ENCODE results near the gene AATF.

DNA sequence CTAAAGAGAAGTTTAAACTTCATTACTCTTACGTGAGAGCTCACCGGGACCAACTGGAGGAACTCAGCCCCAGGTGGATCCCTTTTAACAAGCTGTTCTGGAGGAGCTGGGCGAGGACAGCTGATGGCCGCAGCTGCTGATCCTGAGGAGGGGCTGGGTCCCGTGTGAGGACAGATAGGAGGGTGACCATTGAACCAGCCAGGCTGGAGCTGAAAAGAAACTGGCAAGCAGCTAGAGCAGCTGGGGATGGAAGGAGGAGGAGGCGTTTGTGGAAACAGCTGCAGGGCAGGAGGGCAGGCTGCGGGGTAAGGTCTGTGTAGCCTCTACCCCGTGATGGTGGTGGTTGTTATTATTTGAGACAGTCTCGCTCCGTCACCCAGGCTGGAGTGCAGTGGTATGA lies 119.5 kb downstream of the AATF start:
- TF ChIP-seq POLR2A (IDR thresholded peaks at IDR 0.05; ENCODE audit: extremely low read depth, insufficient read length): no peak
- TF ChIP-seq, protein P1, sequence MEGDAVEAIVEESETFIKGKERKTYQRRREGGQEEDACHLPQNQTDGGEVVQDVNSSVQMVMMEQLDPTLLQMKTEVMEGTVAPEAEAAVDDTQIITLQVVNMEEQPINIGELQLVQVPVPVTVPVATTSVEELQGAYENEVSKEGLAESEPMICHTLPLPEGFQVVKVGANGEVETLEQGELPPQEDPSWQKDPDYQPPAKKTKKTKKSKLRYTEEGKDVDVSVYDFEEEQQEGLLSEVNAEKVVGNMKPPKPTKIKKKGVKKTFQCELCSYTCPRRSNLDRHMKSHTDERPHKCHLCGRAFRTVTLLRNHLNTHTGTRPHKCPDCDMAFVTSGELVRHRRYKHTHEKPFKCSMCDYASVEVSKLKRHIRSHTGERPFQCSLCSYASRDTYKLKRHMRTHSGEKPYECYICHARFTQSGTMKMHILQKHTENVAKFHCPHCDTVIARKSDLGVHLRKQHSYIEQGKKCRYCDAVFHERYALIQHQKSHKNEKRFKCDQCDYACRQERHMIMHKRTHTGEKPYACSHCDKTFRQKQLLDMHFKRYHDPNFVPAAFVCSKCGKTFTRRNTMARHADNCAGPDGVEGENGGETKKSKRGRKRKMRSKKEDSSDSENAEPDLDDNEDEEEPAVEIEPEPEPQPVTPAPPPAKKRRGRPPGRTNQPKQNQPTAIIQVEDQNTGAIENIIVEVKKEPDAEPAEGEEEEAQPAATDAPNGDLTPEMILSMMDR (IDR thresholded peaks at IDR 0.05; ENCODE audit: low read depth, low read length): no peak

Data from NB4 (cell line).